Natural killer cell (primary cell): ENCODE results near the gene MAPK8. TPM values are rescaled to one million over a fixed set of nuclear protein-coding genes. Genes with fewer than 3 reads are reported as not detected.

Source experiments
- ATAC-seq, 3 donors: fragments of 150-1000 bp in 2 of 3; fragments of 200-7000 bp in 1 of 3; cut with Tn5 transposase; 1 replicate in 1 of 3; 2 replicates in 2 of 3; pipeline ENCODE4 v1.10.0; 2021; ENCODE audit warnings: mild to moderate bottlenecking in 2 of 3, moderate library complexity in 2 of 3
- DNase-seq, 2 donors: peaks; one replicate each; pipeline versions ENCODE4 v3.0.0 to v3.0.0-alpha.2; 2013 to 2021; ENCODE audit warnings: mixed read lengths in 1 of 2
- H3K27ac ChIP-seq: one replicate; pipeline ENCODE4 v1.5.1; 2013; ENCODE audit warnings: mild to moderate bottlenecking, low read length
- H3K27me3 ChIP-seq: one replicate; pipeline ENCODE4 v1.6.1; 2013; ENCODE audit warnings: low read length; ENCODE audit not compliant: control insufficient read depth, insufficient read depth
- H3K36me3 ChIP-seq: one replicate; pipeline ENCODE4 v1.6.1; 2013; ENCODE audit warnings: low read length; ENCODE audit not compliant: control insufficient read depth, insufficient read depth
- H3K4me1 ChIP-seq: one replicate; pipeline ENCODE4 v1.6.1; 2013; ENCODE audit warnings: low read length; ENCODE audit not compliant: control insufficient read depth, insufficient read depth
- H3K4me3 ChIP-seq: one replicate; pipeline ENCODE4 v1.5.1; 2013; ENCODE audit warnings: low read length
- H3K9me3 ChIP-seq: one replicate; pipeline ENCODE4 v1.6.1; 2013; ENCODE audit warnings: low read length; ENCODE audit not compliant: control insufficient read depth, insufficient read depth
- H3K27ac Mint-ChIP-seq, 2 donors: one replicate each; pipeline ENCODE4 v1.8.0; 2022; ENCODE audit warnings: mild to moderate bottlenecking in 2 of 2, mixed read lengths in 2 of 2, moderate library complexity in 1 of 2
- H3K27me3 Mint-ChIP-seq, 2 donors: one replicate each; pipeline ENCODE4 v1.8.0; 2022; ENCODE audit warnings: low read depth in 2 of 2, mixed read lengths in 2 of 2
- H3K36me3 Mint-ChIP-seq: one replicate; pipeline ENCODE4 v1.8.0; 2022; ENCODE audit warnings: mixed read lengths
- H3K4me1 Mint-ChIP-seq, 2 donors: one replicate each; pipeline ENCODE4 v1.8.0; 2022; ENCODE audit warnings: mixed read lengths in 2 of 2
- H3K4me3 Mint-ChIP-seq: one replicate; pipeline ENCODE4 v1.8.0; 2022; ENCODE audit warnings: mild to moderate bottlenecking, moderate library complexity, mixed read lengths
- H3K9me3 Mint-ChIP-seq, 2 donors: one replicate each; pipeline ENCODE4 v1.8.0; 2022; ENCODE audit warnings: mixed read lengths in 2 of 2
- WGBS: methylation state at CpG from one replicate; pipeline ENCODE4 v1.1.7; 2013; ENCODE audit warnings: missing lambda C conversion rate; ENCODE audit not compliant: insufficient coverage; 5-methylcytosine and 5-hydroxymethylcytosine counted together
- intact Hi-C: fragments of 100-400 bp; cut with micrococcal nuclease; formaldehyde crosslinking; loops from one replicate; pipeline ENCODE4 v1.14.2; 2022
- total RNA-seq, 4 donors: library from RNA; stranded (reverse); fragments of 120-200 nt in 1 of 4; gene quantifications; one replicate each; pipeline versions ENCODE4 v1.2.3 to v1.2.4, GENCODE V29; 2013 to 2022
- TF ChIP-seq, protein P1 (sequence below): fragments of 200-600 bp; IDR thresholded peaks from one replicate; pipeline ENCODE4 v1.8.0; 2022; ENCODE audit warnings: antibody characterized with exemption

MAPK8 gene
- total RNA-seq, 3 donors from 2014 or later (not counting 1 experiment from before 2014, with no cell fraction given), result 37.3 to 44.5 (median 40.8) TPM

DNA sequence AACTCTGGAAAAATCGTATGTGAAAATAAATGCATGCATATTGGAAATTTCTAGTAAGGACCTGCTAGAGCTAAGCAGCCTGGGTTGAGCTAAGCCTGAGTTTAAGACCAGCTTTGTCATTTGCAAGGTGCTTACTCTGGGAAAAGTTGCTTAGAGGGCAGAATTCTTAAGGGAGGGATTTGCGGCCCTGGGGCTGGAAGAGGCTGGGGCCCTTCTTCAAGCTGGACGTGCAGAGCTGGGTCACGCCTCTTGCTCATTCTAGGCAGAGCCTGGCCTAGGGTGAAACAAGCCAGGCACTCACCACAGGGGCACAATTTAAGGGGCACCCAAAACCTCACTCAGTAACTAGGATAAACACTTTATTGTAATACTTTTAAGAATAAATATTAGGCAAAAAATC lies 161.2 kb downstream of the MAPK8 start:
- ATAC-seq, result no peak
- intact Hi-C loops, result no loop called here
- Histone ChIP-seq H3K4me3 (no peak overlapping the region), H3K4me1 (no peaks in the 10 kb centered on the region), H3K36me3 (no peaks in the 10 kb centered on the region), H3K27ac (no peak overlapping the region), H3K27me3 (no peaks in the 10 kb centered on the region), H3K9me3 (no peaks in the 10 kb centered on the region)
- no peak for DNase-seq
- Mint-ChIP-seq H3K27ac (no peak overlapping the region), H3K4me3 (no peak overlapping the region), H3K27me3 (no peaks in the 10 kb centered on the region), H3K36me3 (no peaks in the 10 kb centered on the region), H3K4me1 (no peaks in the 10 kb centered on the region), H3K9me3 (no peaks in the 10 kb centered on the region)
- WGBS, result 82% methylated on average over 4 of the region's 4 CpGs
- TF ChIP-seq, protein P1, sequence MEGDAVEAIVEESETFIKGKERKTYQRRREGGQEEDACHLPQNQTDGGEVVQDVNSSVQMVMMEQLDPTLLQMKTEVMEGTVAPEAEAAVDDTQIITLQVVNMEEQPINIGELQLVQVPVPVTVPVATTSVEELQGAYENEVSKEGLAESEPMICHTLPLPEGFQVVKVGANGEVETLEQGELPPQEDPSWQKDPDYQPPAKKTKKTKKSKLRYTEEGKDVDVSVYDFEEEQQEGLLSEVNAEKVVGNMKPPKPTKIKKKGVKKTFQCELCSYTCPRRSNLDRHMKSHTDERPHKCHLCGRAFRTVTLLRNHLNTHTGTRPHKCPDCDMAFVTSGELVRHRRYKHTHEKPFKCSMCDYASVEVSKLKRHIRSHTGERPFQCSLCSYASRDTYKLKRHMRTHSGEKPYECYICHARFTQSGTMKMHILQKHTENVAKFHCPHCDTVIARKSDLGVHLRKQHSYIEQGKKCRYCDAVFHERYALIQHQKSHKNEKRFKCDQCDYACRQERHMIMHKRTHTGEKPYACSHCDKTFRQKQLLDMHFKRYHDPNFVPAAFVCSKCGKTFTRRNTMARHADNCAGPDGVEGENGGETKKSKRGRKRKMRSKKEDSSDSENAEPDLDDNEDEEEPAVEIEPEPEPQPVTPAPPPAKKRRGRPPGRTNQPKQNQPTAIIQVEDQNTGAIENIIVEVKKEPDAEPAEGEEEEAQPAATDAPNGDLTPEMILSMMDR, result no peak

DNA sequence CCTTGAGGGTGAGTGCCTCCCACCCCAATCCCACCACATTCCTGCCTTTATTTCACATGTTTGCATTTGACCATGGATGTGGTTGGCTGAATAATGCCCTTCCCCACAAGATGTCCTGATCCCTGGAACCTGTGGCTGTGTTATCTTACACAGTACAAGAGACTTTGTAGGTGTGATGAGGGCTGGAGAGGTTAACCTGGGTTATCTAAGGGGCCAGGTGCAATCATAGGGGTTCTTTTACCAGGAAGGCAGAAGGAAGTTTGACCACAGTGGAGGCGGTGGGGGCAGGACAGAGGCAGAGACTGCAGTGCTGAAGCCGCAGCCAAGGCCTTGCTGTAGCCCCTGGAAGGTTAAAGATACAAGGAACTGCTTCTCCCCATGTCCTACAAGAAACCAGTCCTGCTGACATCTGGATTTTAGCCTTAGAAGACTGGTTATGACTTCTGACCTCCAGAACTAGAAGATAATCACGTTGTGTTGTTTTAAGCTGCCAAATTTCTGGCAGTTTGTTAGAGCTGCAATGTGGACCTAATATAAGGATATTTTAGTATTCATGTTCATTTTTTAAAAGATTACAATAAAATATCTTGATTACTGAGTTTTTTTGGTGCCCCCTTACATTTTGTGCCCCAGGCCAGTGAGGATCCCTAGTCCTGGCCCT lies 161.8 kb downstream of the MAPK8 start:
- H3K4me3 ChIP-seq, result no peak overlapping the region
- 41% methylated on average over 3 of the region's 3 CpGs for WGBS
- H3K9me3 ChIP-seq, result no peaks in the 10 kb centered on the region
- H3K27ac ChIP-seq, result no peak overlapping the region
- Mint-ChIP-seq H3K27me3 (no peaks in the 10 kb centered on the region), H3K27ac (no peak overlapping the region), H3K4me1 (no peaks in the 10 kb centered on the region), H3K4me3 (no peak overlapping the region), H3K36me3 (no peaks in the 10 kb centered on the region), H3K9me3 (no peaks in the 10 kb centered on the region)
- DNase-seq, result no peak
- no peaks in the 10 kb centered on the region for H3K27me3 ChIP-seq
- no peak for ATAC-seq
- H3K36me3 ChIP-seq, result no peaks in the 10 kb centered on the region
- intact Hi-C loops, result no loop called here
- no peaks in the 10 kb centered on the region for H3K4me1 ChIP-seq
- TF ChIP-seq, protein P1, result no peak

DNA sequence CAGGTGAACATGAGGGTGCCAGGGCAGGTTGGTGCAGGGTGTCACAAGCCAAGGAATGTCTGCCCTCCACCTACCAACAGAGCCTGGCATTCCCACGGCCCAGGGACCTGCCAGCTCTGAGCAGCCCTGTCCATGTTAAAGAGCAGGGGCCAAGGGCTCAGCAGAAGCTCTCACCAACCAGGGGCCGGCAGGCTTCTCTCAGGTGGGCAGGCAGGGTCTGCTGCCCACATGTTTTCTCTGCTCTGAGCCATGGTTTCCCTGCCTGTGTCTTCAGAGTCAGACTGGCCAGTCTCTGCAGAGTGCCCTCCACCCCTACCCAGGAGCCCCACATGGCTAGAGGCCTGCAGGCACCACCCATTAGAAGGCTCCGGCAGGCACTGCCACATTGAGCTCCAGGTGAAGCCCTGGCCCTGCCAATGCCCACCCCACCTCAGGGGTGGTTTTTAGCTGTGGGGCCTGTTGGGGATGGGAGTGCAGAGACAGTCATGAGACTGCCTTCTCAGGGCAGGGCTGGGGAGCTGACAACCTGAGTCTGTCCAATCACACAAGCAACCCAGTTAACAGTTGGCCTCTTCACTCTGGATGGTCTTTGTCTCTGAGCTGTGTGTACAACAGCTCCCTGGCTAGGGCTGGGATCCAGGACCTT lies 162.5 kb downstream of the MAPK8 start:
- H3K9me3 ChIP-seq, result no peaks in the 10 kb centered on the region
- H3K27ac ChIP-seq, result no peak overlapping the region
- Mint-ChIP-seq H3K27ac (no peak overlapping the region), H3K36me3 (no peaks in the 10 kb centered on the region), H3K27me3 (no peaks in the 10 kb centered on the region), H3K9me3 (no peaks in the 10 kb centered on the region), H3K4me3 (no peak overlapping the region), H3K4me1 (no peaks in the 10 kb centered on the region)
- no peaks in the 10 kb centered on the region for H3K27me3 ChIP-seq
- H3K4me1 ChIP-seq, result no peaks in the 10 kb centered on the region
- 76% methylated on average over 3 of the region's 3 CpGs for WGBS
- intact Hi-C loops, result no loop called here
- no peak for ATAC-seq
- DNase-seq, result no peak
- TF ChIP-seq, protein P1, result no peak
- H3K36me3 ChIP-seq, result no peaks in the 10 kb centered on the region
- H3K4me3 ChIP-seq, result no peak overlapping the region
